ENCODE measurements around the gene FAM107B.

Gene FAM107B

GRCh38 chr10:14565199-14565598 is 209.5 kb downstream of the FAM107B start:
- Histone ChIP-seq H3K4me1 (ENCODE audit: insufficient read depth, low read length) (peaks cover 9% of the 10 kb centered on the region), H3K36me3 (ENCODE audit: insufficient read depth, low read length) (peaks cover 14% of the 10 kb centered on the region), H3K27me3 (ENCODE audit: control insufficient read depth in 1 of 2, insufficient read depth in 2 of 2, low read length in 2 of 2) (no peaks in the 10 kb centered on the region), H3K9ac (ENCODE audit: low read length) (no peak overlapping the region), H3K9me3 (ENCODE audit: low read length) (no peaks in the 10 kb centered on the region), H3K27ac (ENCODE audit: low read depth, low read length) (no peak overlapping the region), H3K4me3 (ENCODE audit: low read depth in 1 of 2, low read length in 2 of 2) (no peak overlapping the region)

- peaks cover 9% of the 10 kb centered on the region for H3K4me1 ChIP-seq (ENCODE audit: insufficient read depth, low read length)
- H3K9me3 ChIP-seq (ENCODE audit: low read length) = no peaks in the 10 kb centered on the region
- H3K36me3 ChIP-seq (ENCODE audit: insufficient read depth, low read length) = peaks cover 14% of the 10 kb centered on the region
- H3K4me3 ChIP-seq (ENCODE audit: low read depth in 1 of 2, low read length in 2 of 2) = no peak overlapping the region
- H3K27me3 ChIP-seq (ENCODE audit: control insufficient read depth in 1 of 2, insufficient read depth in 2 of 2, low read length in 2 of 2) = no peaks in the 10 kb centered on the region
- no peak overlapping the region for H3K9ac ChIP-seq (ENCODE audit: low read length)
- no peak overlapping the region for H3K27ac ChIP-seq (ENCODE audit: low read depth, low read length)
Measured at GRCh38 chr10:14564268-14564744, 210.4 kb downstream of the FAM107B start.

- no peak overlapping the region for H3K4me3 ChIP-seq (ENCODE audit: low read depth in 1 of 2, low read length in 2 of 2)
- H3K36me3 ChIP-seq (ENCODE audit: insufficient read depth, low read length) = peaks cover 14% of the 10 kb centered on the region
- no peaks in the 10 kb centered on the region for H3K9me3 ChIP-seq (ENCODE audit: low read length)
- H3K27ac ChIP-seq (ENCODE audit: low read depth, low read length) = no peak overlapping the region
- H3K9ac ChIP-seq (ENCODE audit: low read length) = no peak overlapping the region
- H3K27me3 ChIP-seq (ENCODE audit: control insufficient read depth in 1 of 2, insufficient read depth in 2 of 2, low read length in 2 of 2) = no peaks in the 10 kb centered on the region
- peaks cover 9% of the 10 kb centered on the region for H3K4me1 ChIP-seq (ENCODE audit: insufficient read depth, low read length)
Measured at GRCh38 chr10:14563359-14563940, 211.2 kb downstream of the FAM107B start.

GRCh38 chr10:14563076-14563336 is 211.7 kb downstream of the FAM107B start:
- Histone ChIP-seq H3K27ac (ENCODE audit: low read depth, low read length) (no peak overlapping the region), H3K36me3 (ENCODE audit: insufficient read depth, low read length) (peaks cover 10% of the 10 kb centered on the region), H3K27me3 (ENCODE audit: control insufficient read depth in 1 of 2, insufficient read depth in 2 of 2, low read length in 2 of 2) (no peaks in the 10 kb centered on the region), H3K9ac (ENCODE audit: low read length) (no peak overlapping the region), H3K9me3 (ENCODE audit: low read length) (no peaks in the 10 kb centered on the region), H3K4me3 (ENCODE audit: low read depth in 1 of 2, low read length in 2 of 2) (no peak overlapping the region), H3K4me1 (ENCODE audit: insufficient read depth, low read length) (peaks cover 9% of the 10 kb centered on the region)

- Histone ChIP-seq H3K9me3 (ENCODE audit: low read length) (no peaks in the 10 kb centered on the region), H3K4me1 (ENCODE audit: insufficient read depth, low read length) (peaks cover 9% of the 10 kb centered on the region), H3K36me3 (ENCODE audit: insufficient read depth, low read length) (peaks cover 6% of the 10 kb centered on the region), H3K9ac (ENCODE audit: low read length) (no peak overlapping the region), H3K27ac (ENCODE audit: low read depth, low read length) (no peak overlapping the region), H3K27me3 (ENCODE audit: control insufficient read depth in 1 of 2, insufficient read depth in 2 of 2, low read length in 2 of 2) (no peaks in the 10 kb centered on the region), H3K4me3 (ENCODE audit: low read depth in 1 of 2, low read length in 2 of 2) (no peak overlapping the region)
Measured at GRCh38 chr10:14562218-14563075, 212.2 kb downstream of the FAM107B start.

- H3K36me3 ChIP-seq (ENCODE audit: insufficient read depth, low read length) = peaks cover 2% of the 10 kb centered on the region
- no peak overlapping the region for H3K9ac ChIP-seq (ENCODE audit: low read length)
- peaks cover 9% of the 10 kb centered on the region for H3K4me1 ChIP-seq (ENCODE audit: insufficient read depth, low read length)
- H3K4me3 ChIP-seq (ENCODE audit: low read depth in 1 of 2, low read length in 2 of 2) = no peak overlapping the region
- no peaks in the 10 kb centered on the region for H3K27me3 ChIP-seq (ENCODE audit: control insufficient read depth in 1 of 2, insufficient read depth in 2 of 2, low read length in 2 of 2)
- no peaks in the 10 kb centered on the region for H3K9me3 ChIP-seq (ENCODE audit: low read length)
- no peak overlapping the region for H3K27ac ChIP-seq (ENCODE audit: low read depth, low read length)
Measured at GRCh38 chr10:14560791-14561765, 213.6 kb downstream of the FAM107B start.

GRCh38 chr10:14560274-14560673 is 214.4 kb downstream of the FAM107B start:
- Histone ChIP-seq H3K9ac (ENCODE audit: low read length) (no peak overlapping the region), H3K27ac (ENCODE audit: low read depth, low read length) (no peak overlapping the region), H3K27me3 (ENCODE audit: control insufficient read depth in 1 of 2, insufficient read depth in 2 of 2, low read length in 2 of 2) (no peaks in the 10 kb centered on the region), H3K4me3 (ENCODE audit: low read depth in 1 of 2, low read length in 2 of 2) (no peak overlapping the region), H3K36me3 (ENCODE audit: insufficient read depth, low read length) (no peaks in the 10 kb centered on the region), H3K4me1 (ENCODE audit: insufficient read depth, low read length) (peaks cover 8% of the 10 kb centered on the region), H3K9me3 (ENCODE audit: low read length) (no peaks in the 10 kb centered on the region)

- no peak overlapping the region for H3K4me3 ChIP-seq (ENCODE audit: low read depth in 1 of 2, low read length in 2 of 2)
- H3K36me3 ChIP-seq (ENCODE audit: insufficient read depth, low read length) = no peaks in the 10 kb centered on the region
- no peaks in the 10 kb centered on the region for H3K9me3 ChIP-seq (ENCODE audit: low read length)
- H3K9ac ChIP-seq (ENCODE audit: low read length) = no peak overlapping the region
- H3K4me1 ChIP-seq (ENCODE audit: insufficient read depth, low read length) = peaks cover 13% of the 10 kb centered on the region
- no peak overlapping the region for H3K27ac ChIP-seq (ENCODE audit: low read depth, low read length)
- no peaks in the 10 kb centered on the region for H3K27me3 ChIP-seq (ENCODE audit: control insufficient read depth in 1 of 2, insufficient read depth in 2 of 2, low read length in 2 of 2)
Measured at GRCh38 chr10:14558025-14558424, 216.7 kb downstream of the FAM107B start.

- Histone ChIP-seq H3K9ac (ENCODE audit: low read length) (no peak overlapping the region), H3K9me3 (ENCODE audit: low read length) (no peaks in the 10 kb centered on the region), H3K36me3 (ENCODE audit: insufficient read depth, low read length) (no peaks in the 10 kb centered on the region), H3K27me3 (ENCODE audit: control insufficient read depth in 1 of 2, insufficient read depth in 2 of 2, low read length in 2 of 2) (no peaks in the 10 kb centered on the region), H3K4me1 (ENCODE audit: insufficient read depth, low read length) (peaks cover 13% of the 10 kb centered on the region), H3K27ac (ENCODE audit: low read depth, low read length) (no peak overlapping the region), H3K4me3 (ENCODE audit: low read depth in 1 of 2, low read length in 2 of 2) (no peak overlapping the region)
Measured at GRCh38 chr10:14557567-14557966, 217.1 kb downstream of the FAM107B start.

GRCh38 chr10:14556285-14556956 is 218.3 kb downstream of the FAM107B start:
- no peaks in the 10 kb centered on the region for H3K36me3 ChIP-seq (ENCODE audit: insufficient read depth, low read length)
- no peaks in the 10 kb centered on the region for H3K27me3 ChIP-seq (ENCODE audit: control insufficient read depth in 1 of 2, insufficient read depth in 2 of 2, low read length in 2 of 2)
- no peak overlapping the region for H3K9ac ChIP-seq (ENCODE audit: low read length)
- H3K4me3 ChIP-seq (ENCODE audit: low read depth in 1 of 2, low read length in 2 of 2) = no peak overlapping the region
- no peak overlapping the region for H3K27ac ChIP-seq (ENCODE audit: low read depth, low read length)
- H3K4me1 ChIP-seq (ENCODE audit: insufficient read depth, low read length) = peaks cover 13% of the 10 kb centered on the region
- no peaks in the 10 kb centered on the region for H3K9me3 ChIP-seq (ENCODE audit: low read length)

- Histone ChIP-seq H3K9ac (ENCODE audit: low read length) (no peak overlapping the region), H3K9me3 (ENCODE audit: low read length) (no peaks in the 10 kb centered on the region), H3K27ac (ENCODE audit: low read depth, low read length) (no peak overlapping the region), H3K4me1 (ENCODE audit: insufficient read depth, low read length) (peaks cover 13% of the 10 kb centered on the region), H3K4me3 (ENCODE audit: low read depth in 1 of 2, low read length in 2 of 2) (no peak overlapping the region), H3K36me3 (ENCODE audit: insufficient read depth, low read length) (no peaks in the 10 kb centered on the region), H3K27me3 (ENCODE audit: control insufficient read depth in 1 of 2, insufficient read depth in 2 of 2, low read length in 2 of 2) (no peaks in the 10 kb centered on the region)
Measured at GRCh38 chr10:14555807-14556206, 218.9 kb downstream of the FAM107B start.

Measured in muscle layer of colon (tissue), 2 donors.